Amniotic stem cell (primary cell): ENCODE measurements around the gene SELENOP.
"Not testable (repeated sequence)": the region's sequence is repeated elsewhere in the genome, so short reads cannot be mapped to it uniquely, and the experiment has no call there.

Experiments used
- DNase-seq: peaks from one replicate; lab custom pipeline; 2025; lab: John Stamatoyannopoulos, UW

SELENOP gene

DNA sequence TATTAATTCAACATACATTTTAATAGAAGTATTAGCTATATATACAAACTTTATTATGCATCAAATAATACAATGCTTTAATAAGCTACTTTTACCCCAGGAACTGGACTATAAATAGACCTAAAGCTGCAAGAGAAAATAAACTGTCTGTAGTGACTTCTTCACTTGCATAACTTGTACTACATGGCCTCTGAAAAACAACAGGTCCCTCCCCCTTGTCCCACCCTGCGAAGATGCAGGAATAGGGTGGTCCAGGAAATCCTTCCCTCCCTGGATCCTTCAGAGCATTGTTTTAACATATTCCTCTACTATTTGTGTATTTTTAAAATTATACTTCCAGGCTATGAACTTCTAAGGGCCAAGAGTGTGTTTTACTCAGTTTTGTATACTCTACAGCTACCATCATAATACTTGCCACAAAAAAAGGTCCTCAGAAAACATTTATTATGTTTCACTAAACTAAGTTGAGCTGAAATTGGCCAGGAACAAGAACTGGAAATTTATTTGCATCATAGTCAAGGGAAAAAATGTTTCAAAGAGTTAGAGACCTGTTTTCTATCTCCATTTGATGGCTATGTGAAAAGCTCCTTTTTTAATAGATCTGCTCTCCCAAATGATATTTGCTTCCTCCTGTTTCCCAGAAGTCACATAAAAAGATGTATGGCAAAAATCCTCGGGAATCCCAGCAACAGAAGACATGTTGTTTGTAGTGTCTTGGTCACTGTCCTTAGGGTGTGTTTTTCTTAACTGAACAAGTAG, 15.2 kb upstream of the SELENOP start:
- no peak for DNase-seq

DNA sequence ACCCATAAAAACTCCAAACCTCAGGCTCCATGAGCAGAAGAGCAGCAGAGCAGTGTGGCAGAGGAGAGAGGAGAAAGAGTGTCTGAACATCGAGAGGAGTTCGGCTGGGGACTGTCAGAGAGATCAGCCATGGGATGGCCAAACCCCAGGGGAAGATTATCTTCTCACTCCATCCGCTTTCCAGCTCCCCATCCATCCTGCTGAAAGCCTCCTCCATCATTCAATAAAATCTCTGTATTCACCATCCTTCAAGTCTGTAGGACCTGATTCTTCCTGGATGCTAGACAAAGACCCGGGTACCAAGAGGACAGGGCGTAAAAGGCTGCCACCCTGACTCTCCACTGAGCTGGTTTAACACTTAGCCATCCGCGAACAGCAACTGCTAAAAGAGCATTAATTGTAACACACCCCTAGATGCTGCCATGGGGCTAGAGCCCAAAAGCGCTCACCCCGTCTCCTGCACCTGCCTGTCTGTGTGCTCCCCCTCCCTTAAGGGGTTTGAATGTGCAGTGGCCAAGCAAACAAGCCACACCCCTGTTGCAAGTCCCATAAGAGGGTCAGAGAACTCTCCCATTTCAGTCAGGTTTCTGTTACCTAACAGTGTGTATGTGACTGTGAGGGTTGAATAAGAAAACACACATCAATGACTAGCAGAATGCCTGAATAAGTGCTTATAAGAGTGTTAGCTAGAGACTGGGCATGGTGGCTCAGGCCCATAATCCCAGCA, 13.9 kb upstream of the SELENOP start:
- no peak for DNase-seq

DNA sequence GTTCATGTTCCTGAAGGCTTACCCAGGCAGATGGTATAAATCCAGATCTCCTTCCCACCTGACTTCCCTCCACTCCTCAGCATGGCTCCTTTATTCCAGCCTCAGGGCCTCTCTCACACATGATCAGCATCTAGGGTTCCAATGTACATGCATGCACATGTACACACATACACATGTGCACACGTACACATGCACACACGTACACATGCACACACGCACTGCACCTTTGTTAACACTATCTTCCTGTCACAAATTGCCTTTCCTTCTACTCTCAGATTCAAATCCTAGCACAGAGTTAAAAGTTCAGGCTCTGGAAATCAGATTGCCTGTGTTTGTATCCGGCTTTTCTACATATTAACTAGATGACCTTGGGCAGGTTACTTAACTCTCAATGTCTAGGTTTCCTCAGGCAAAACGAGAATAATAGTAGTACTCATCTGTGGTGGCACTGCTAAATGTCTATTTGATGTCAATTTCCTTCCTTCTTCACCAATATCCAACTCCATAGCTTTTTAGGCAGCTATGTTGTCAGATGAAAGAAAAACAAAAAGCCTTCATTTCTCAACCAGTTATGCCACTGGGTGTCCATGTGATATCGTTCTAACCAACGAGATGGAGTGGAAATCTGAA, 12.8 kb upstream of the SELENOP start:
- DNase-seq: no peak

DNA sequence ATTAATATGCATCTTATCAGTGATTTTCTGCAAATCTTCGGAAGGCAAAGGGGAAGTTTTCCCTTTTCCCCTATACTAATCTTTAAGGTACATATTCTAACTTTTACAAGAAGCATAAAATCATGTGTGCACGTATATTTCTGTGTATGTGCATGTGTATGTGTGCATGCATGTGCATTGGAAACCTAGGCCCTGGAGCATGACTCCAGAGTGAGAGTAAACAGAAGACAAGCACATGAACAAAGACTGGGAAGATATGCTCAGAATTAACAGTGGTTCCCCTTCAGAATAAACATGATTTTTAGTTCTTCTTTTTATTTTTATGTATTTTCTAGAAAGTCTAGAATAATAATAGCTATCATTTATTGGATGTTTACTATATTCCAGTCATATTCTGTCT, 10.9 kb upstream of the SELENOP start:
- DNase-seq: no peak

DNA sequence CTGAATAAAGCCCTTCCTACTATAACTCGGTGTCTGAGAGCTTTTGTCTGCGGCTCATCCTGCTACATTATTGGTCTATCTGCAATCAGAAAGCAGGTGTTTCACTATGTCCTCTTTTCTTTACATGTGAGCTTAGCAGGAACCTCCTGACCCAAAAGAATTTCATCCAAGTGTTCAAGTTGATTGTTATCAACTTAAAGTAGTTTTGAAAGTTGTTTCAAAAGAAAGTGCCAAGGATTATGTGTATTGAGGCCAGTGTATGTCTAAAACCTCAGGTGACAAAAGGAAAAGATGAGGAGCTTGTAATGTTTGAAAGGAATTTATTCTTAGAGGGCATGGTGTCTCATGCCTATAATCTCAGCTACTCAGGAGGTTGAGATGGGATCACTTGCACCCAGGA, 8.1 kb upstream of the SELENOP start:
- DNase-seq: no peak

DNA sequence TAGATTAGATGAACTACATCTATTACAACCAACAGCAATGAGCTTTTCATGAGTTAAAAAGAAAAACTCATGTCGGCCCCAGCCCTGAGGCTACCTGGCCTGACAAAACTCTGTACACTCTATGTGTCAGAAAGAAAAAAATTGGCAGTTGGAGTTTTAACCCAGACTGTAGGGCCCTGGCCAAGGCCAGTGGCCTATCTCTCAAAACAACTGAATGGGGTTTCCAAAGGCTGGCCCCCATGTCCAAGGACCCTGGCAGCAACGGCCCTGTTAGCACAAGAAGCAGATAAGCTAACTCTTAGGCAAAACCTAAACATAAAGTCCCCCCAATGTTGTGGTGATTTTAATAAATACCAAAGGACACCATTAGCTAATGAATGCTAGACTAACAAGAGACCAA, 4.9 kb upstream of the SELENOP start:
- DNase-seq: not testable (repeated sequence)

DNA sequence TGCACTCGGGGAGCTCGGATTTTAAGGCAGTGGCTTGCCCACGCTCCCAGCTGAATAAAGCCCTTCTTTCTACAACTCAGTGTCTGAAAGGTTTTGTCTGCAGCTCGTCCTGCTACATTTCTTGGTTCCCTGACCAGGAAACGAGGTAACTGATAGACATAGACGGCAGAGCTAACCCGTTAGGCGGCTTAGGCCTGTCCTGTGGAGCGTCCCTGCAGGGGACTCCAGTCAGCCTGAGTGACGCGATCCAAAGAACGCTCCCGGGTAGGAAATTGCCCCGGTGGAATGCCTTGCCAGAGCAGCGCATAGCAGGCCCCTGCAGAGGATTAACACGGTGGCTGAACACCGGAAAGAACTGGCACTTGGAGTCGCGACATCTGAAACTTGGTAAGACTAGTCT, 1.8 kb upstream of the SELENOP start:
- DNase-seq: no peak

DNA sequence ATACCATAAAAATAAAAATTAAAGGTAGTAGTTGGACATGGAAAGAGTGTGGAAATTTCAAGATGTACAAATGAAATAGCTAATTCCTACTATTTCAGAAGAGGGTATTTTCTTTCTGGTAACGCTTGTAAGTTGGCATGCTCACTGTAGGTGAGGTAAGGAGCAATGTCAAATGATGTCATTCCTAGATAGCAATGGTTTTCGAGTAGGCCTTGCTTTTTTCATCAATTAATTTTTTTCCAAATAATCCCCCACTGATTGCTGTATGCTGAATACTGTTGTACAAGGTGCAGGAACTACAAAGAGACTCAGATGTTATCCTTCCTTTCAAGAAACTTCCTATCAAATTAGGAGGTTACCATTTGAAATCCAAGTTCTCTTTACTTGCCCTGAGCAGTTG, 928 bp upstream of the SELENOP start:
- no peak for DNase-seq

DNA sequence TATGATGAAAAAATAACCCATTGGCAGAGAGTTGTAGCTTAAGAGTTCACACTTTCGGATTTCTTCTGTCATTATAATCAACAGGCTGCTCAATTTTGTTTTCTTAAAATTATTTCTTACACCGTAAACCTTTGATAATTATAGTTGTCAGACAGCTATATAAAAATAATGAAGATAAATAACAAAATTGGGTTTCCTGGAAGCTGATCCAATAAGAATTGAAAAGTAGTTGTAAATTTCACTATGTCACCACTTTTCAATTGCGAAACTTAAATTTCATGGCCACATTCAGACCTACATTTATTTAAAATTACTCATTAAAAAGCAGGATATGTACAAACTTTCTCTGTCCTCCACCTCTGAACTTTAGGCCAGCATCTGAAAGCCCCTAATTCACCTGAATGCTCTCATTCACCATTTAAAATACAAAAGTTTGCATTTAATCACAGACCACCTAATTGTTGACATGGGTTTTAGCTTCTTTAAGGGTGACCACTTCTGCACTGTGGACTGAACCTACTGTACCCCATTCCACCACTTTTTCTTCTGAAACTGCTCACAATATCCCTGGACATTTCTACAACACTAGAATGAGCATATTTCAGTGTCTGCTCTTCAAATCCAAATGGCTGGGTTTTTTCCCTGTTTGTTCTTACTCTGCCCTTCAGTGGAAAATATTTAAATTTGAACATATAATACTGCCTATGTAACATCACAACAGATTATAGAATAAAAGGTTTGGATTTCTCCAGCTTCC, 680 bp downstream of the SELENOP start:
- no peak for DNase-seq

DNA sequence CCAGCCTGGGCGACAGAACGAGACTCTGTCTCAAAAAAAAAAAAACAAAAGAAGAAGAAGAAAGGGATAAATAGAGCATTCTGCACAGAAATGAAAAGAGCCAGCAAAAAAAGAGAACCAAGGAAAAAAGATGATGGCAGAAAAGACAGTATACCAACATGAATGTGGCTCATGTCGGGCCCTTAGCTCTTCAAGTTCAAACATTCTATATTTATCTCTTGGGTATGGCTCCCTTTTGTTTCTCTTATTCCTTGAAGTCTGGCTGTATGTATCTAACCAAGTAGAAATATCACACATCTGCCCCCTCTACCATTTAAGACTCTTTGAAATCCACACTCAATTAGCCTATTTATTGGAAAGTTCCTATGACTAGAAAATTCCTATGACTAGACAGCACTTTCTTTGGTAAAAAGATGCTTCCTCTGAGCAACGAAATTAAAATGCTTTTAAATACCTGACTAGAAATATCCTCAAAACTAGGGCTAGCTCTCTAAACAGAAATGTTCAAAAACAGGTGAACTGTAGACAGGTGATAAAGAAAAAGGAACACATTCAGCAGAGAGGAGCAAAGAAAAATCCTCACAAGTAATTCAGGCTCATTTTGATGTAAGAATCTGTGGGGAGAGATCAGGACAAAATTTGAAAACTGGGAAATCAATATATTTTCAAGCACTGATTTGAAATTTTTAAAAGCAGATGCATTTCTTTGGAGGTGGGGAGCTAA, 2.6 kb downstream of the SELENOP start:
- DNase-seq: no peak

DNA sequence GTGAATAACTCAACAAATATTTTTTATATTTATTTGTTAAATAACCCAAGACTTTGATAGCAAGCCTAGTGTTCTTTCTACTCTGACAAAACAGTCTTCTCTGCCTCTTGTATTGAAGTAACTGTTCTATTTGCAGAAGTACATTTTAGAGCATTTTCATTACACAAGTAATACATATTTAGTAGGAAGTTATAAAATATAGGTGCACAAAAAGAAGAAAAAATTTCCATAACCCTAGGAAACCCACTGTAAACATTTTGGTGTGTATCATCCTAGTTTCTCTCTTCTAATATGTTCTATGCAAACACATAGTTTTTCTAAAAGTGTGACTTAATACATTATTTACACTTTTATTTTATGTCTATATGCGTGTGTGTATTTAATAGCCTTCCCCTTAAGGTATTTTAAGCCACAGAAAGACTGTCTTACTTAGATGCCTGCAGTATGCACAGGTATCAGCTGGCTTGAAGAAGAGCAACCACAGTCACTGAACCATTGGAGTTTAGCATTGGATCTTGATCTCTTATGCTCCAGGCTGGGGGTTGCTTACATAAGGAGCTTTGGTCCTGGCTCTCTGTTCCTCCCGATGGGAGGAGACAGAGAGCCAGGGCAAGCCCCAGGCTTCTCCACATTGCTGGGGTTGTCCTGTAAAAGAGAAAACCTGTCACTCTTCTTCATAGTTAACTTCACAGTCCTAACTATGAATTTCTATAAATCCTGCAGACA, 3.8 kb downstream of the SELENOP start:
- DNase-seq: no peak

DNA sequence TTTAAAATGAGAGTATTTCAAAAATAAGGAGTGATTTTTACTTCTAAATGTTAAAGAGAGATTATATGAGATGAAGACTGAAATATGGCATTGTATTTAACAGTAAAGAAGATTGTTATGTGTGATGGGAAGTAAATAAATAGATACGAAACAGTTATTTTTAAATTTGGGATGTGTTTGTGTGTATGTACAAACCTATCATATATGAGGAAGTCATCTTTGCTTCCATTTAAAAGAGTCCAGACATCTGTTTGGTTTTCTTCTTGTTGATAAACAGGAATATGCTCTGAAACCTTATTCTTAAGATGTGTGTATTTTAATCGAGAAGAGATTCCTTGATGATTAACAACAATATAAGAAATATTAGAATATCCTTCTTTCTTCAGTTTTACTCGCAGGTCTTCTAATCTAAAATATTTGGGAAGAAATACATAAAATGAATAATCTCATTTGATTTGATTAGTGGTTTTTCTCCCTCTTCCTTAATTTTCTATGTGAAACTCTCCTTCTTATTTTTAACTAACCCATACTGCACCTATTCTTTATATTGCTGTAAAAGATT, 4.9 kb downstream of the SELENOP start:
- DNase-seq: no peak

DNA sequence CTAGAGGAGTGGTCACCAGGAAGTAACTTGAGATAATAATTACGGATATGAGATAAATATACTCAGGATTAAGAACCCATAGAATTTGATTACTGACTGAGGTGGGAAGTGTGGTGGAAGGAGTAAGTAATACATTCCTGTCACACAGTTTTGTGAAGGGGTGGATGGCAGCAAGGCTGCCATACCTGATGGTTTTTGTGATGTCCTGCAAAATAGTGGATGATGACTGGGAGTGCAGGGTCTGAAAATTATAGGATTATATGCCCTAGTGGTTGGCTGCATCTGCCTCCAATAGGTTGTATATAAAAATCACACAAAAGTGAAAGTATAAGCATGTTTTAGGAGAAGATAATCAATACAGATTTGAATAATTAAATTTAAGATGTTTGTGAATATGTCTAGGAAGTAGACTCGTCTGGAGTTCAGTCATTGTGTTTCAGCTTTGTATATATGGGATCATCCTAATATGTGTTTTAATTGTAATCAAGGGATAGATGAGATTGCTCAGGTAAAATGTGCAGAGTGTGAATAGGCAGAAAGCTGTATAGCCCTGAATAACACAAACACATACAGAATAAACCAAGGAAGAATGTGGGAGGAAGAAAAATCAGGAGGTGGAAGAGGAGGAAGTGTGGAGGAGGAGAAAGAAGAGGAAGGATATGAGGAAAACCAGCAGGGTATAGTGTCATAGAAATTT, 5.5 kb downstream of the SELENOP start:
- no peak for DNase-seq

DNA sequence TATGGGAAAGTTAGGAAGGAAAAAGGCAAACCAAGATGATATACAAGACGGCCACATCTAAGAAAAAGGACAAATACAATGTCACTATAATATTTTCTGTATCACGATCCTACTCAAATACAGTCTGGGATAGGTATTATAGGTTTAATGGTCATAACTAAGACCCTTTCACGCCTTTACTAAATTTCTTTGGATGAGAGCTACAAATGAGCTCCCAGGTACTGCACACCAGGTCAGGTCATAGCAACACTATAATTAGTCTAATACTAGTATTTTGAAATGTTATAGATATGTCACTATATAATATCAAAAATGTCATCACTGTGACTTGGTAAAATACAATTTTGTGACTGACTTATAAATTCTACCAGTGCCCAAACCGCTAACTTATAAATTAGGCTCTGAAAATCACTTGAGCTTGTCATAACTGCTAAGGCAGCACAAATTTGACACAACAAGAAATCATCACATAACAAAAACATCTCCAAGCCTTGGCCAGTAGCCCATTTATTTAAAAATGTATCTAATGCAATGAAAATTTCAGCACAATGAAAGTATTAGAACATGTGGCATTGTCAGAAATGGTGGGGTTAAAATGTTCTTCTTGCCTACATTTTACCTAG, 6.9 kb downstream of the SELENOP start:
- DNase-seq: no peak

DNA sequence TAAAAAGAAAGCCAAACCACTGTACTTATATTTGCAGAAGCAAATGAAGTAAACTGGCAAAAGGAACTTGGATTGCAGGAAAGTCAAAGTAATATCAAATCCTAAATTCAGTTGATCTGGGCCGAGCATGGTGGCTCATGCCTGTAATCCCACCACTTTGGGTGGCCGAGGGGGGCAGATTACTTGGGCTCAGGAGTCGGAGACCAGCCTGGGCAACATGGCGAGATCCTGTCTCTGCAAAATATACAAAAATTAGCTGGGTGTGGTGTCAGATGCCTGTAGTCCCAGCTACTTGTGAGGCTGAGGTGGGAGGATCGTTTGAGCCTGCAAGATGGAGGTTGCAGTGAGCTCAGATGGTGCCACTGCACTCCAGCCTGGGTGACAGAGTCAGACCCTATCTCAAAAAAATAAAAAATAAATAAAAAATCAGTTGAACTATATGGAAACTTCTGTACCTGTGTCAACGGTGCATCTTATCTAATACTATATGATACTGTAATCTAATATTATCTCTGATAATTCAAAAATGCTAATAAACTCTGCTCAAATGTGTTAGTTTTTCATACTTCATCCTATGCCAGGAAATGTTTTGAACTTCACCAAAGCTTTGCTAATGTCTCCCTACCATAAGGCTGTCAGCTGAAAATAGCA, 10.1 kb downstream of the SELENOP start:
- DNase-seq: no peak

DNA sequence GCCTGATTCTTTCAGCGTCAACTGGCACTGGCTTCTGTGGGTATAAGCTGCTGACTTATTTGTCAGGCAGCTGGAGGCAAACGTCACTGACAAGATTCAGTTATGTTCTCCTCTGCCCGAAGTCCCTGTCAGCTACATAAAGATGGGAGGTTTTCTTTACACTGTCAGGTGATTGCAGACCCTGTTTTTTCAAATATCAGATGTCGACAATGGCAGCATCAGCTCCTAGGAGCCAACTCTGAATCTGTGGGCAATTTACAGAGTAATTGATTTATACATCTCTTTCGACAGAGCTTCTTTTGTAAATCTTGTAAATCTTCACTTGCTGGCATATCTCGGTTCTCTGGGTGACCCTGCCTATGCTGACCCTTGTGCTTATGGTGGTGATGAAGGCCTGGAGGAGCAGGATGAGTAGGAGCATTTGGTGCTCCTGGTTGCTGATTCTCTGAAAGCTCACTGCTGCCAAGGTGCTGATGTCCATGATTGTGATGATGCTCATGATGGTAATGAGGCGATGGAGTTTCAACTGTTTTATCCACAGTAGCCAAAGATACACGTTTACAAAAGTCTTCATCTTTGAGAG, 10.9 kb downstream of the SELENOP start:
- no peak for DNase-seq

DNA sequence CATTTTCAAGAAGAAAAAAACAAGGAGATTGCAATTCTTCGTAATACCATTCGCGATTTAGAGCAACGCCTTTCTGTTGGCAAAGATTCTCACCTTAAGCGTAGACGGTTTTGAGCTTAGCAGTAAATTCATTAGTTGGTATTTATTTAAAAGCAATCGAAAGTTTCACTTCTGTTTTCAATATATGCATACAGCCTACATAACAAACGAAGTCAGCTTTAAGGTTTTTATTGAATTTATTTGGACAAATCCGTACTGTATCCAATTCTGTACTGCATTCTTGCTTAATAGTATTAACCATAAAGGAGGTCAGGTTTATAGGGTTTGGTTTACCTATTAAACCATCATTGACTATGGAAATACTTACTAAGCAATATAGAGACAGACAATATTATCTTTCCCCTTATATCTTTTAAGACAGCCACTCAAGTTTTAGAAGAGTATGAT, 12.0 kb downstream of the SELENOP start:
- no peak for DNase-seq

DNA sequence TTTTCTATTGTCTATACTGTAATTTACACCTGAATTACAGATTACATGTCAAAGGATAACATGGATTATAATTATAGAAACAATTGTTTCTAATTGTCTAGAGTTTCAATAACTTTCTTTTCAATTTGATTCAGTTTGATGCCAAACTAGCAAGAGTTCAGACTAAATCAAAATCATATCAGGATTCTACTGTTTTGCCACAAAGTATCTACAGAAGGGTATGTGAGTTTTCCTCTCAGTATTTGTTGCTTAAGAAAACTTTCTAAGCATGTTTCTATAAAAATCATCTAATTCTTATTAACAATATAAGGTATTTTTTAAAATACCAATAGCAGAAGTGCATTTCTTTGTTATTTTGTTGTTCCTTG, 12.5 kb downstream of the SELENOP start:
- DNase-seq: no peak
